ENCODE data around the gene KLHL3.
"Not testable (repeated sequence)": the region's sequence is repeated elsewhere in the genome, so short reads cannot be mapped to it uniquely, and the experiment has no call there.

KLHL3 gene

GRCh38 chr5:137648361-137648760, 87.5 kb downstream of the KLHL3 start:
- H3K4me3 ChIP-seq (ENCODE audit: low read depth, low read length) = no peak overlapping the region
- no peak for TF ChIP-seq CTCF (conservative IDR thresholded peaks at IDR 0.05; ENCODE audit: low read depth, low read length)
- no peak for DNase-seq (ENCODE audit: low read depth)

- DNase-seq (ENCODE audit: low read depth) = no peak
- no peak for TF ChIP-seq CTCF (conservative IDR thresholded peaks at IDR 0.05; ENCODE audit: low read depth, low read length)
- H3K4me3 ChIP-seq (ENCODE audit: low read depth, low read length) = no peak overlapping the region
Measured at GRCh38 chr5:137647401-137647800, 88.5 kb downstream of the KLHL3 start.

GRCh38 chr5:137646761-137647160, 89.1 kb downstream of the KLHL3 start:
- no peak for DNase-seq (ENCODE audit: low read depth)
- no peak for TF ChIP-seq CTCF (conservative IDR thresholded peaks at IDR 0.05; ENCODE audit: low read depth, low read length)
- H3K4me3 ChIP-seq (ENCODE audit: low read depth, low read length) = no peak overlapping the region

- not testable (repeated sequence) for DNase-seq (ENCODE audit: low read depth); H3K4me3 ChIP-seq (ENCODE audit: low read depth, low read length)
Measured at GRCh38 chr5:137643081-137643480, 92.8 kb downstream of the KLHL3 start.

- TF ChIP-seq CTCF (conservative IDR thresholded peaks at IDR 0.05; ENCODE audit: low read depth, low read length) = no peak
Measured at GRCh38 chr5:137642091-137642490, 93.8 kb downstream of the KLHL3 start.

GRCh38 chr5:137641148-137641547, 94.7 kb downstream of the KLHL3 start:
- no peak for TF ChIP-seq CTCF (conservative IDR thresholded peaks at IDR 0.05; ENCODE audit: low read depth, low read length)
- no peak for DNase-seq (ENCODE audit: low read depth)
- no peak overlapping the region for H3K4me3 ChIP-seq (ENCODE audit: low read depth, low read length)

More at GRCh38 chr5:137642091-137642490, 93.8 kb downstream of the KLHL3 start:
- H3K4me3 ChIP-seq (ENCODE audit: low read depth, low read length) = no peak overlapping the region
- no peak for DNase-seq (ENCODE audit: low read depth)

- no peak overlapping the region for H3K4me3 ChIP-seq (ENCODE audit: low read depth, low read length)
- no peak for DNase-seq (ENCODE audit: low read depth)
- no peak for TF ChIP-seq CTCF (conservative IDR thresholded peaks at IDR 0.05; ENCODE audit: low read depth, low read length)
Measured at GRCh38 chr5:137639645-137640044, 96.2 kb downstream of the KLHL3 start.

GRCh38 chr5:137638841-137639240, 97.0 kb downstream of the KLHL3 start:
- H3K4me3 ChIP-seq (ENCODE audit: low read depth, low read length) = no peak overlapping the region
- TF ChIP-seq CTCF (conservative IDR thresholded peaks at IDR 0.05; ENCODE audit: low read depth, low read length) = no peak
- DNase-seq (ENCODE audit: low read depth) = no peak

Data from choroid plexus epithelial cell (primary cell).